Middle frontal gyrus (tissue), 1 donor: ENCODE data around the gene TMEM9.

ENCODE experiments used
- DNase-seq: peaks from one replicate; pipeline ENCODE4 v3.0.0-alpha.2; 2015; ENCODE audit warnings: low spot score; ENCODE audit errors: extremely low spot score

TMEM9 gene

GRCh38 chr1:201127755-201128455 is 26.4 kb downstream of the TMEM9 start:
- no peak for DNase-seq

GRCh38 chr1:201126832-201127754 is 27.2 kb downstream of the TMEM9 start, which contains the start of gene ASCL5:
ASCL5 (minus strand) TSS chr1:201127184; CDS start chr1:201115372, 11,812 bp downstream.
- no peak for DNase-seq

GRCh38 chr1:201126463-201126831 is 27.8 kb downstream of the TMEM9 start:
- no peak for DNase-seq

GRCh38 chr1:201125800-201126199 is 28.5 kb downstream of the TMEM9 start:
- DNase-seq: no peak

GRCh38 chr1:201125019-201125418 is 29.3 kb downstream of the TMEM9 start:
- DNase-seq: no peak

GRCh38 chr1:201123866-201124265 is 30.4 kb downstream of the TMEM9 start:
- no peak for DNase-seq

GRCh38 chr1:201122321-201122957 is 31.8 kb downstream of the TMEM9 start:
- DNase-seq: no peak

- DNase-seq: no peak
Observed at GRCh38 chr1:201119206-201120197, 34.8 kb downstream of the TMEM9 start.

- no peak for DNase-seq
Observed at GRCh38 chr1:201116091-201116490, 38.2 kb downstream of the TMEM9 start.

GRCh38 chr1:201115390-201115937 is 38.8 kb downstream of the TMEM9 start:
- DNase-seq: no peak

- DNase-seq: peak; percentile 83
Observed at GRCh38 chr1:201114245-201115131, 39.8 kb downstream of the TMEM9 start.

GRCh38 chr1:201113451-201114244 is 40.6 kb downstream of the TMEM9 start:
- DNase-seq: no peak

- no peak for DNase-seq
Observed at GRCh38 chr1:201112926-201113325, 41.3 kb downstream of the TMEM9 start.

- no peak for DNase-seq
Observed at GRCh38 chr1:201112173-201112731, 42.0 kb downstream of the TMEM9 start, which contains the start of gene CACNA1S. CACNA1S (minus strand) TSS chr1:201112426; CDS start chr1:201112339, 87 bp downstream.

- no peak for DNase-seq
Observed at GRCh38 chr1:201111672-201112071, 42.6 kb downstream of the TMEM9 start.

GRCh38 chr1:201111156-201111555 is 43.1 kb downstream of the TMEM9 start:
- no peak for DNase-seq

- DNase-seq: no peak
Observed at GRCh38 chr1:201110616-201111015, 43.7 kb downstream of the TMEM9 start.

GRCh38 chr1:201110138-201110537 is 44.1 kb downstream of the TMEM9 start:
- no peak for DNase-seq
